Omental fat pad (tissue), 4 donors: ENCODE results near the gene PARP8. TPM values are rescaled to one million over a fixed set of nuclear protein-coding genes. Genes with fewer than 3 reads are reported as not detected.

Experiments
- ATAC-seq: fragments of 150-250 bp; one replicate; pipeline ENCODE4 v1.9.1; 2016; ENCODE audit warnings: mild to moderate bottlenecking, moderate library complexity; ENCODE audit not compliant: low FRiP score
- DNase-seq: peaks from one replicate; pipeline ENCODE4 v3.0.0-alpha.2; 2019; ENCODE audit warnings: low spot score
- CTCF ChIP-seq, 3 donors: fragments of 450-650 bp; IDR thresholded peaks; one replicate each; pipeline ENCODE4 v1.5.1; 2016 to 2017; ENCODE audit warnings: antibody characterized with exemption in 3 of 3, mild to moderate bottlenecking in 3 of 3, moderate library complexity in 2 of 3
- total RNA-seq, 4 donors: library from RNA; depleted of rRNA; stranded (reverse); fragments of >200 nt; gene quantifications; one replicate each; pipeline ENCODE4 v1.1.0, GENCODE V29; 2016

PARP8 gene
- total RNA-seq, 4 donors from 2014 or later, result 28.9 to 38.1 (median 29.7) TPM

- TF ChIP-seq CTCF (IDR thresholded peaks at IDR 0.05), result no peak
- DNase-seq (no peak), ATAC-seq (no peak)
These were observed 221.6 kb downstream of the PARP8 start for GRCh38 chr5:50887889-50888633.

- TF ChIP-seq CTCF (IDR thresholded peaks at IDR 0.05), result no peak
- no peak for ATAC-seq
- no peak for DNase-seq
These were observed 222.3 kb downstream of the PARP8 start for GRCh38 chr5:50888751-50889150.

- DNase-seq, result no peak
- ATAC-seq, result no peak
- no peak for TF ChIP-seq CTCF (IDR thresholded peaks at IDR 0.05)
These were observed 223.4 kb downstream of the PARP8 start for GRCh38 chr5:50889790-50890189.

Other genes with a start within 250 kb of the PARP8 start
- gene EMB, start 225.3 kb upstream of the PARP8 start, total RNA-seq, result 10 to 100 TPM; 40.2 to 66.1 (median 46.1) TPM